Hematopoietic multipotent progenitor cell treated with erythropoietin and hydrocortisone succinate and interleukin-3 and kit ligand, for 17 days (in vitro differentiated cells): Measurements from ENCODE around the gene SHPK.
A peak's percentile ranks its signal among the peaks of the same experiment; 100 is the strongest.

Experiments used
- DNase-seq: peaks from one replicate; pipeline ENCODE4 v3.0.0-alpha.2; 2015; ENCODE audit warnings: low spot score

SHPK gene

DNA sequence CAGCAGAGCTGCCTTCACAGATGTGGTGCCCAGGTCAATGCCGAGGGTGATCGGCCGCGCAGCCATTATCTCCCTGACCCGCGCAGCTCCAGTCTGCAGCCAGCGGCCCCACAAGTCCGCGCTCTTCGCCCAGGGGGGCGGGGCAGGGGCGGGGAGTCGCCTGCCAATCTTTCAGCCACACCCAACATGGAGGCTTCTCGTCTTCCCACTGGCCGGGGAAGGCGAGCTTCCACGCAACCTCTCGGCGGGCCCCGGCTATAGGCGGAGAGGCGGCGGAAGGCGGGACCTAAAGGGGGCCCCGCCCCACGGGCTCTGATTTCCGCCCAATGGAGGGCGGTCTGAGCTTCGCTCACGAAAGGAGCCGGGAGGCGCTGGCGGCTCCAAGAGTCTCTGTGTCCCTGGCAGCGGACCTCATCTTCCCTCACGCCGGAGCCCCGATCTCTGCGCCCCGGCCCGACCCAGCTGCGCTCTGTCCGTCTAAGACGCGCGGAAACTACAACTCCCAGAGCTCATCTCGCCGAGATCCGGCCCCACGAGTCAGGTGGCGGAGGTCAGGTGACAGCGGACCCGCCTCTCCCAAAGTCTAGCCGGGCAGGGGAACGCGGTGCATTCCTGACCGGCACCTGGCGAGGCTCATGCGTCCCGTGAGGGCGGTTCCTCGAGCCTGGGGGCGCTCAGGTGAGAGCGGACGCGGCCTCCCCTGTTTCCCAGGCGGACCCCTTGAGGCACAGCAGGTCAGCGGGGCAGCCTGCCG lies at the start of gene SHPK, which contains the start of gene CTNS:
SHPK (minus strand) TSS at position 97 of the 754 bp plus-strand sequence; CDS start at position 66, 31 bp downstream.
CTNS (plus strand) TSS at position 607 of the 754 bp plus-strand sequence. CDS start 3,447 bp downstream, outside the sequence.
- peak; percentile 98 for DNase-seq

GRCh38 chr17:3685174-3685573 lies 49.1 kb upstream of the SHPK start:
- no peak for DNase-seq

GRCh38 chr17:3683054-3683511 lies 47.0 kb upstream of the SHPK start:
- peak; percentile 52 for DNase-seq

- no peak for DNase-seq
Observed at GRCh38 chr17:3682033-3682432, 46.0 kb upstream of the SHPK start.

GRCh38 chr17:3681565-3681964 lies 45.5 kb upstream of the SHPK start:
- no peak for DNase-seq

- no peak for DNase-seq
Observed at GRCh38 chr17:3681057-3681456, 45.0 kb upstream of the SHPK start.

- DNase-seq: no peak
Observed at GRCh38 chr17:3679531-3680126, 43.6 kb upstream of the SHPK start.

DNA sequence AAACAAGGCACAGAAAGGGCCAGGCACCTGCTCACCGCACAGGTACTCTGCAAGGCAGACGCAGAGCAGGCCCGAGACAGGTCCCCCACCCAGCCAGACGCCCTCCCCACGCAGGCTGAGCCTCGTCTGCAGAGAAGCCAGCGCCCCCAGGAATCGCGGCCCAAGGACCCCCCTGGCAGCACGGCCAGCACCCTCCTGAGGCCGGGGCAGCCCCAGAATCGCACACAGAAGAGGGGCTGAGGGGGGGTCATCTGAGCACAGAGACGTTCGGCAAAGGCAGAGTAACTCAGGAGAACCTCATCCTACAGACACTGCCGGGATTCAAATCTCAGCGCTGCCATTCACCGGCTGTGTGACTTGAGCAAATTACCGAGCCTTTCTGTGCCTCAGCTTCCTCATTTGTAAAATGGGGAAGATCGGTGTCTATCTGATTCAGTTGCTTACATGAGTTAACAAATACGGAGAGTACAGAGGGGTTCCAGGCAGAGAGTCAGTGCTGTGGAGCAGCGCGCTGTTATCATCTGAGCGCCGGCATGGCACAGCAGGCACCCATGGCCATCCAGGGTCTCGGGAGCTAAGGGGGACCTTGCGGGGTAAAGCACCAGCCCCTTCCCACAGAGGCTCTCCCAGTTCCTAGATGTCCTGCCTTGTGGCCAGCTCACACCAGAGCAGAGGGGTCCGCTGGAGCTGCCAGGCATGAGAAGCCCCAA lies 42.9 kb upstream of the SHPK start:
- no peak for DNase-seq

- no peak for DNase-seq
Observed at GRCh38 chr17:3678095-3678820, 42.2 kb upstream of the SHPK start.

DNA sequence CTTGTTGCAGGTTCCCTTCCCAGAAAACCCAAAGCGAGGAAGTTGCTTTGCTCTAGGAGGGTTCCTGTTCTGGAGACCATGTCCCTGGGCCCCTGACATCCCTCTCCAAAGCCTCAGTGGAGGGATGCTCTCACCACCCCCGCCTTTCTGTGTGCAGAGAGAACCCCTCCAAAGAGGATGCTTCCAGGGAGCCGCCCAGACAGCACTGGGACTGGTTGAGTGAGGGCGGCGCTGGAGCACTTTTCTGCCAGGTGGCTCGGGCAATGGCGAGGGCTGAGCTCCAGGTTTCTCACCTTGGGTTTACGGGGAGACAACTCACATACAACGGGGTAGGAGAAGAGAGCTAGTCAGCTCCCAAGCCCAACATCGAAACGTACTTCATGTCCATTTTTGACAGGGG lies 39.8 kb upstream of the SHPK start:
- no peak for DNase-seq

DNA sequence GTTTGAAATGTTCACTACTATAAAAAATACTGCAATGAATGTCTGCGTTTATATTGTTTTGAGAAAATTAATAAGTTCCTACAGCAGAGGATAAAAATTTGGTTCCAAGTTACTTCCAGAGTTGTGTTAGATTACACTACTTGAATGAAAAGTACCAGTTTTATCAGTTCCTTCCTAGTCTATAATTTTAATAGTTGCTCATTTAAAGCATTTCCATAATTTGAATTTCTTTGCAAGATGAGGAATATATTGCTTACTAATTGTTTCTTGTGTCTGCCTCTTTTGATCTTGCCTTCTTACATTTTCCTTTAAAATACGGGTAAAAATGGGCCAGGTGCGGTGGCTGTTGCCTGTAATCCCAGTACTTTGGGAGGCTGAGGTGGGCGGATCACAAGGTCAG lies 36.5 kb upstream of the SHPK start:
- DNase-seq: no peak

GRCh38 chr17:3669548-3669947 lies 33.5 kb upstream of the SHPK start:
- DNase-seq: no peak

- DNase-seq: no peak
Observed at GRCh38 chr17:3669085-3669347, 33.0 kb upstream of the SHPK start.

GRCh38 chr17:3668279-3669084 lies 32.4 kb upstream of the SHPK start, which contains the start of the genes EMC6 and TAX1BP3:
EMC6 (plus strand) TSS chr17:3668812; CDS start chr17:3669147, 335 bp downstream.
TAX1BP3 (minus strand) TSS chr17:3668578; CDS start chr17:3668526, 52 bp downstream.
- peak; percentile 100 for DNase-seq

- DNase-seq: peak; percentile 82
Observed at GRCh38 chr17:3667366-3668278, 31.6 kb upstream of the SHPK start.

DNA sequence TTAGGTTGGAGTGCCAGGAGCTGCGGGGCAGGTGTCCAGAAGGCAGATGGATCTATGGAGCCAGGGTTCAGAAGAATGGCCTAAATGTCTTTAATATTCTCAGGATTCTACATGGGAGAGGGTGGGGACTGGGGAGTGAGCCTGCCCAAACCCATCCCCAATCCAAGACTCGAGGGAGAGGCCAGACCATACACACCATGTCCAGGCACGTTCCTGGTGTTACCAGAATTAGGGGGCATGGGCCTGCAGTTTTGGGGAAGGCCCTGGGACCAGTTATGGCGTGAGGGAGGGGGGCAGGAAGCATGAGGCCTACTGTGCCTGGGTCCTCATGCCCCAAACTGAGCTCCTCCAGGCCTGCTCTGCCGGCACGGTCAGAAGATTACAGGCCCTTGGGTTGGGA lies 30.5 kb upstream of the SHPK start:
- DNase-seq: no peak

- DNase-seq: no peak
Observed at GRCh38 chr17:3665834-3666233, 29.8 kb upstream of the SHPK start.

GRCh38 chr17:3663102-3664011 lies 27.3 kb upstream of the SHPK start:
- DNase-seq: no peak

DNA sequence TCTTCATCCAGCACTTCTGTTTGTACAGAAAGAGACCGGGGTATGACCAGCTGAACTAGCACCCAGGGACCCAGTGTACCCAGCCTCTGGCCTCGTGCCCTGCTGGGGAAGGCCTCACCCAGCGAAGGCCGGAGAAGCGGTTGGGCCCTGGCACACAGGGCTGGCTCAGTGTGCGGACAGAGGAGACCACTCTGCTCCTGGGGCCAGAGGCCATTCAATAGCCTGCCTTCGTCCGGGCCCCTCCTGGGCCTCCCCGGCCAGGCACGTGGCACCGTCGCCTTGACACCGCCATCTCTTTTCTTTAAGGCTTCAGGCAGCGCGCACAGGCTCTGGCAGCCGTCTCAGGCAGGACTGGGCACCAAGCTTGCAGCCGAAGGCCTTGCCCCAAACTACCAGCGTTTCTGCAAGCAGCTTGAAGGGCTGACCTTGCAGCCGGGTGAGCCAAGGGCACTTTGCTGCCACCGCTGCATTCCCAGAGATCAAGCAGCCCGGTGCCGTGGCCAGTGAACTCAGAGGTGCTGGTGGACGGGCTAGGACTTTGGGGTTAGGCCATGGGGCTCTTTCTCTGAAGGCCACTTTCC lies 24.4 kb upstream of the SHPK start:
- DNase-seq: no peak
